CD4-positive, alpha-beta T cell treated with Interleukin-15 for 4 hours (primary cell): Measurements from ENCODE around the gene LRRK2.
"Not testable (repeated sequence)": the region's sequence is repeated elsewhere in the genome, so short reads cannot be mapped to it uniquely, and the experiment has no call there.

Source experiments
- DNase-seq: peaks from one replicate; pipeline ENCODE4 v3.0.0-alpha.2; 2020; ENCODE audit warnings: low spot score

The LRRK2 gene

GRCh38 chr12:40248585-40249297 is 23.9 kb downstream of the LRRK2 start:
- no peak for DNase-seq

DNA sequence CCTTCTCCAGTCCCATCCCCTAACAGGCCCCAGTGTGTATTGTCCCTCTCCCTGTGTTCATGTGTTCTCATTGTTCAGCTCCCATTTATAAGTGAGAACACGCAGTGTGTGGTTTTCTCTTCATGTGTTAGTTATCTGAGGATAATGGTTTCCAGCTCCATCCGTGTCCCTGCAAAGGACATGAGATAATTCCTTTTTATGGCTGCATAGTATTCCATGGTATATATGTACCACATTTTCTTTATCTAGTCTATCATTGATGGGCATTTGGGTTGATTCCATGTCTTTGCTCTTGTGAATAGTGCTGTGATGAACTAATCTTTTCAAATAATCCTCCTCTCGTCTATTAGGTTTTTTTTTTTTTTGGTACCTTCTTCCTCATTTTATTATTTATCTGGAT is 25.9 kb downstream of the LRRK2 start:
- not testable (repeated sequence) for DNase-seq

GRCh38 chr12:40253936-40254335 is 29.1 kb downstream of the LRRK2 start:
- DNase-seq = no peak

DNA sequence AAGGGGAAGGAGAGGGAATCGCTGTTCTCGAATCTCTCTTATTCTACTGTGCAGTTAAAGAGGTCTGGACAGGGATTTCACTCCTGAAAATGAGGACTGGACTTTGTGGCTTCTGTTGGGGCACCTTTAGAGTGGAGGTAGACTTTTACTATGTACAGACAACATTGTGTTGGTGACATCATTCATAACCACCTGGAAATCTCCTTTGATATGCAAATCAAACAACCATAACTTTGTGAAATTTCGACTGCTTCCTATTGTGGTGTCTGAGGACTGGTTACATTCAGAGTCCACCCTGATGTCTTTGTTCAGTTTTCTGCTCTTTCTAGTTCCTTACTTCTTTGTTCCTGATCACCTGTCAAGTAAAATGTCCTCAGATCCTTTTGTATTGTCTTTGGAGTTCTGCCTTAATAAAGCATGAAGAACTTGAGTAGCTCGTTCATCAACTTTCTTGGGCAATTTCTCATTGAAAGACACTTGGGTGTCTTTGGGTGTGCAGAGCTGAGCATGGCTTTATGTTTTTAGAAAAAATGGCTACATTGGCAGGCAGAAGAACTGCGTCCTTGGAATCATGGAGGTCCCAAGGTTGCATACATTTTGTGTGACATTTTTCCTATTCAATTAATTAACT is 29.8 kb downstream of the LRRK2 start:
- DNase-seq = no peak

DNA sequence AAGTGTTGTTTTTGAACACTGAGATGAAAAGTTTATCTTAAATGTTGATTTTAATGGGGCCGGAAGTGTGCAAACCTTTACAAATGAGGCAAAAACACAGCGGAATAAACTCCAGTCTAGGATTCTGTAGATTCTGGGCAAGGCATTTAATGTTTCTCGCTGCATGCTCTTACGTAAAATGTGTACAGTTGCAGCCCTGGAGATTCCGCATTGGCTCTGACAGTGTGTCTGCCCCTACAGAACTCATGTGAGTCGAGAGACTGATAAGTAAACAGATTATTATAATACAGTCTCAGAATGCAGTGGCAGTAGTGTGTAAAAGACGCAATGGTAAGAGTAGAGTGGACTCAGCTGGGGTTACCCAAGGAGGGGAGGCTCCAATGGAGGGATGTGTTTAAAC is 33.6 kb downstream of the LRRK2 start:
- DNase-seq = no peak

DNA sequence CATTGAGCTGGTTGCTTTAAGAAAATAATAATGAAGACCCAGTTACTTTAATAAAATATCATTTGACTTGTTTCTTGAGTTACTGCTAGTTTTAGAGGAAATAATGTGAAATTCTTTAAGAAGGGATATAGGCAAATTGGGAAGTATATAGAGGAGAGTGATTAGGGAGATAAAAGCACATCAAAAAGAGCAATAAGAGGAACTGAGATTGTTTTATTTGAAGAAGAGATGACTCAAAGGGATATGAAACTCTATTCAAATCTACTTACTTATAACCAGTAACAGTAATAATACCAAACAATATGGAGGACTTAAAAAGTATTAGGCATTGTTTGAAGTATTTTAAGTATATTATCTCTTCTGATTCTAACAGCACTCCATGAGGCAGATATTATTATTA is 37.1 kb downstream of the LRRK2 start:
- no peak for DNase-seq

DNA sequence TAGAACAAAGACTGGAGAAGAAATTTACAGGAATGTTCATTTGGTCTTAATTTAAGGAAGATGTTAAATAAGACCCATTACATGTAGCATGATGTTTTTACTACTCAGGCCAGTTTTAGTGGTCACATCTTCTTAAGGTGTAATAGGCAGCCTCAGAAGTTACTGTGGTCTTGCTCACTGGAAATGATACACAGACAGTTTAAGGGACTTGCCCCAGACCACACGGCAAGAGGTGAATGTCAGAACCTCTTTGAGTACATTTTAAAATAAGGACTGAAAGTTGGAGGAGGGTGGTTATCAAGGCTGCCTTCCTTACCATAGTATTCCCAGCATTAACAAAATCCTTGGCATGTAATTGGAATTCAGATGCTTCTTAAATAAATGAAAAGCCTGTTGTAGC is 37.9 kb downstream of the LRRK2 start:
- DNase-seq = no peak

DNA sequence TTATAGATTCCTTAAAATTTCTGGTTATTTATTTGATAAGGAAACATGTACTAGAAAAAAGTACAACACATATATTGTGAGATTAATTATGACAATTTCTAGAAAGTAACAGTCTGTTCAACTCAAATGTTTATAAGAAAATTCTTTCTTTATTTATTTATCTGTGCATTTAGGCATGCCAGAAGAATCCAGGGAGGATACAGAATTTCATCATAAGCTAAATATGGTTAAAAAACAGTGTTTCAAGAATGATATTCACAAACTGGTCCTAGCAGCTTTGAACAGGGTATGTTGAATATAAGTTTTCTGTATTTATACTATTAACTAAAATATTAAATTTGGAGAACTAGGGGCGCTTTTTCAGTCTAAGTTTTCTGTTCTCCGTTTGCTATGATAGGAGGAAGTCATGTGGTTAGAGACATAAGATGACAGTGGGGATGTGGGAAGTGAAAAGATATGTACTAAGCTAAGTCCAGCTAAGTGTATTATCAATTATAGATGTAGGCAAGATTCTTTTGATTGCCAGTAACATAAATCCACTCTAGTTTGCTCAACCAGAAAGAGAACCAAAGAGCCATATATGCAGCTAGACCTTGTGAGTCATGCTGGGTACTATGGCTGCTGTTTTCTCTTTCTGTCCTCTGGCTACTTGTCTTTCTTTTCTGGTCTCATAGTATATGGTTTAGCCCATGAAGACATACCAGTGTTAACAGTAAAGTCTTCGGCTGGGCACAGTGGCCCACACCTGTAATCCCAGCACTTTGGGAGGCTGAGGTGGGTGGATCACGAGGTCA is 39.0 kb downstream of the LRRK2 start:
- DNase-seq = no peak

DNA sequence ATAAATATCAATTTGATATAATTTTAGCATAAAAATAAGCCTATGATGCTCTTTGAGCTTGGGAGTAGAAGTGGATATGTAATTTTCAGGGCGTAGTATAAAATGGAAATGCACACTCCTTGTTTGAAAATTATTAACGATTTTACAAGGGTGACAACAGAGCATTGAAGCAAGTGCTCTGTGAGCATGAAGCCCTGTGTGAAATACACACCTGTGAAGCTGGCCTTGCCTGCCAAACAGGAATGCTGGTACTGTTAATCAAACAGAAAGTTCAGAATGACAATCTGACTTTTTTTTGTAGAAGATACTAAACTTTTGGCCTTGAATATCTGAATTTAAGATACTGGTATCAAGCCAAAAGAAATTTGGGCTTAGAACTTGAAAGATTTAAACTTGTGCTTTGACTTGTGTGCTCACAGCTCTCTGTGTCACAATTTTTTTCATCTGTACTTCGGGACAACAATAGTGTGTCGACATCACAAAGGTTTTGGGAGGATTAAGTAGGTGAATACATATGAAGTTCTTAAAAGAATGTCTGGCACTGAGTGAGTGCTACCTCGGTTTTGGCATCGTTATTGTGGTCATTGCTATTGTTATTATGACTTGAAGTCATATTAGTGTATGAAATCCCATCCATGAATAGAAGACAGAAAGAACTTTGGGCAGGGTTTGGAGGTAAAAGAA is 47.3 kb downstream of the LRRK2 start:
- no peak for DNase-seq

DNA sequence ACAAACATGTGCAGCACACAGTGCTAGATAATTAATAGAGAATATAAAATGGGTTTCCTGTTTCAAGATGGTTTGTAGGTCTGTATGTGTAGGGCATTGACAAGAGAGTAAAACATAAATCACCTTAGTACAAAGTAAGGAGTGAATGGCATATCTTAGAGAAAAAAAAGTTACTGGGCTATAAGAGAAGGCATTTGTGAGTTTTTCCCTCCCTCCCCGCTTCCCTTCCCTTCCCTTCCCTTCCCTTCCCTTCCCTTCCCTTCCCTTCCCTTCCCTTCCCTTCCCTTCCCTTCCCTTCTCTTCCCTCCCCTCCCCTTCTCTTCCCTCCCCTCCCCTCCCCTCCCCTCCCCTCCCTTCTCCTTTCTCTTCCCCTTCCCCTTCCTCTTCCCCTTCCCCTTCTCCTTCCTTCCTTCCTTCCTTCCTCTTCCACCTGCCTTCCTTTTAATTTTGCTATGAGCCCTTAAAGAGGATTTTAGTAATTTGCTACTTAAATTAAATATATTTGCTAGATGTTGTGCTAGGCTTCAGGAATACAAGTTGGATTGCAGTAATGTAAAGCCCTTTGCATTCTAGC is 57.1 kb downstream of the LRRK2 start:
- DNase-seq = no peak

GRCh38 chr12:40286583-40286982 is 61.8 kb downstream of the LRRK2 start:
- DNase-seq = no peak

DNA sequence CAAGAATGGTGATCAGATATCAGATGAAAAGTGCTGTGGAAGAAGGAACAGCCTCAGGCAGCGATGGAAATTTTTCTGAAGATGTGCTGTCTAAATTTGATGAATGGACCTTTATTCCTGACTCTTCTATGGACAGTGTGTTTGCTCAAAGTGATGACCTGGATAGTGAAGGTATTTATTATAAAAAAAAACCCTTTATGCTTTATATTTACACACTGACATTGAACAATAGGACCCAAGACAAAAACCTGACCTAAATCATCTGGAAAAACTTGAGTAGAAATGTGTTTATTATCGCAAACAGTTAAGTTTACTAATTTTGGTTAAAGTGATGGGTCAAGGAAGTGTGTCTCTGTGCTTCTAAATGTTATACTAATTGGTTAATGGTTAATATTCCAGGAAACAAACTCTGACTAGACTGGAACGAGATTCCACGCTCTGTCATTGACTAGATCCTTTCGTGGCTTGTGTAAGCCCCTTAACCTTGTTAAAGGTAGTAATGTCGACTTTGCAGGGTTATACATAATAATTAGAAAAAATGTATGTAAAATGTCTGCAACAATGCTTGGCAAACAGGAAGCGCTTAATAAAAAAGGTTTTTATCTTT is 62.7 kb downstream of the LRRK2 start:
- DNase-seq = no peak

DNA sequence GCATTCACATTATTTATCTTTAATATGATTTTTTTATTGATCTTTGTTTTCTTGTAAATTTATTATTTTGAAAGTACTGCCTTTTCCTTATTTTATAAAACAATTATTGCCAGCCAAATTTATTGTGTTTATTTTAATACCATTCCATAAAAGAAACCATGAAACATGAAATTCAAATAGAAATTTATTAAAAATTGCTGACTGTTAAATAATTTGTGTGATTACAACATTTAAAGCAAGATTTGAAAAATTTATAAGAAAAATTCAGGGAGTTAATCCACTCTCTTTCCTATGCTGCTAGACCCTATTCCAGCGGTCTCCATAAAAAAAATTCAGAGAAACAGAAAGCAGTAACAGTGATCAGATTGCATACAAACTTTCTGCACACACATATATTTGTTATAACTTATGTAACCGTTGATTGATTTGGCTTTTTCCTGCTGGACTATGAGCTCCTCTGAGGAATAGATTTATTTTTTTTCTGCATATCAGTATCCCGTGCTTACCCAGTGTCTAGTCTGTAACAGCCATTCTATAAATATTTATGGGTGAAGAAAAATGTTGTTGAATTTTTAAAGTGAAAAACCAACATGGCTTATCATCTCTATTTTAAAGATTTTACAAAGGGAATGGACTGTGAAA is 68.1 kb downstream of the LRRK2 start:
- no peak for DNase-seq

- no peak for DNase-seq
Measured at GRCh38 chr12:40298341-40298740, 73.5 kb downstream of the LRRK2 start.

DNA sequence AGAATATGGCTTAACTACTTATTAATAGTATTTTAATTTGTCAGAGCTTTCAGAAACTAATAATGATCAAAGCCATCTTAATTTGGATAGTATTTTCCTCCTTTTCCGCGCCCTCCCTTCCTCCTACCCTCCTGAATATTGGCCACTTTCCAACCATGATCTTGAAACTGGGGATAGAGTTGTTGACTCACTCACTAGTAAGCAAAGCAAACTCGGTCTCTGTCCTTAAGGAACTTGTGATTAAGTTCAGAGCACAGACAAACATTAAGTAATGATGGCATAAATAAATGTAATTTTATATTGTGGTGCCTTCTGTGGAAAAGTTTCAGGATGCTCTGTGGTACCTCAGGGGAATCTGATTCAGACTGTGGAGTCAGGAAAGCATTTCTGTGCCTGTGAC is 75.7 kb downstream of the LRRK2 start:
- no peak for DNase-seq

DNA sequence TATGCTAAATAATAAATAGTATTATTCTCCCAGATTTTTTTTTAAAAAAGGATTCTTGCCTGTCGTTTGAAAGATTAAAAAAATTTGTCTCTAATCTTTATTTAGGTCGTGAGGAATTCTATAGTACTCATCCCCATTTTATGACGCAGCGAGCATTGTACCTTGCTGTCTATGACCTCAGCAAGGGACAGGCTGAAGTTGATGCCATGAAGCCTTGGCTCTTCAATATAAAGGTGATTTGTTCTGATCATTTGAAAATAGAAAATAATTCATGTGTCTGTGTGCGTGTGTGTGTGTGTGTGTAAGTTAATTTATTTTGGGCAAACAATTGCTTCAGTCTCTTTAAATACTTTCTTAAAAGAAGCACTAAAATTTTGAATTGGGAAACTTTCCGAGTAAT is 84.2 kb downstream of the LRRK2 start:
- no peak for DNase-seq

DNA sequence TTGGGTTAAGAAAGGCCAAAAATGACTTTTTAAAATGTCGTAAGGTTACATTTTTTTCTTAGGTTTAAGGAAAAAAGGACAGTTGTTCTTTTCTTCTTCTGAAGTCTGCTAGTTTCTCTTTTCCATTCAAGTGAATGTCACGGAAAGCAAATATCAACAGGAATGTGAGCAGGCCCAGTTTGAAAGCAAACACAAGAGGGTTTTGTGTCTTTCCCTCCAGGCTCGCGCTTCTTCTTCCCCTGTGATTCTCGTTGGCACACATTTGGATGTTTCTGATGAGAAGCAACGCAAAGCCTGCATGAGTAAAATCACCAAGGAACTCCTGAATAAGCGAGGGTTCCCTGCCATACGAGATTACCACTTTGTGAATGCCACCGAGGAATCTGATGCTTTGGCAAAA is 85.4 kb downstream of the LRRK2 start:
- no peak for DNase-seq

DNA sequence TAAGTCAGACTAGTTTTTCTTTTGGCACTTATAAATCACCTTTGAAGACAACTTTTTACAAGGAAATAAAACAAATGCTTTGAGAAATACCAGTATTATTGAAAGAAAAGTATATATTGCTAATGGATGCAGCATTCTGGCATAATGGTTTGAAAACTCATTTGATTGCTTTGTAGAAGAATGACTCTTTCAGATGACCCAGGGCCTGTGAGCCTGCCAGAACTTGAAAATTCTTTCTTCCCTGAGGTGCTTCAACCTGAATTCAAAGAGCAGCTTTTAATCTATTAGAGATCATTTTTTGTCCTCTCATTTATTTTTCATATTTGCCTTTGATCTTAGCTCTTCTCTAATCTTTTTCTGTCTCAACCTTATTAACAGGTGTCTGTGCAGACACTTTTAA is 87.4 kb downstream of the LRRK2 start:
- no peak for DNase-seq

GRCh38 chr12:40312982-40313576 is 88.3 kb downstream of the LRRK2 start:
- DNase-seq = no peak

- DNase-seq = no peak
Measured at GRCh38 chr12:40313928-40314327, 89.1 kb downstream of the LRRK2 start.

DNA sequence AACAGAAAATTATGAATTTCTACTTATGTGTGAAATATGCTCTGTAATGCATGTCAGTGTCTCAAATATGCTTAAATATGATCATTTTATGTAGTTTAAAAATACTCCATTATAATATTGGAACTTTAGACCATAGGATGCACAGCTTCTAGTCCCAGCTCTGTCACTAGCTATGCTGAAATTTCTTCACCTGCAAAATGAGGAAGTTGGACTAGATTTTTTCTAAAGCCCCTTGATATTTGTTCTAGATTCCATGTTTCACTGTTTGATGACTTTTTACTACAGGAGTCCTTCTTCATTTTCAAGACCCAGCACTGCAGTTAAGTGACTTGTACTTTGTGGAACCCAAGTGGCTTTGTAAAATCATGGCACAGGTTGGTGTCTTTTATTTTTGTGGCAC is 90.1 kb downstream of the LRRK2 start:
- DNase-seq = no peak
